SK-N-SH treated with all-trans-retinoic acid at 6 μM for 48 hours (cell line): Measurements from ENCODE around the gene PODXL2.

Experiments
- PPARA ChIP-seq: fragments of 250-450 bp; sonication (Bioruptor Pico); IDR thresholded peaks from 2 replicates; pipeline ENCODE4 v1.5.0; 2020; ENCODE audit warnings: mild to moderate bottlenecking, borderline replicate concordance
- TOX ChIP-seq: fragments of 250-450 bp; sonication (Bioruptor Pico); IDR thresholded peaks from 2 replicates; pipeline ENCODE4 v1.8.0; 2021; ENCODE audit warnings: mild to moderate bottlenecking, moderate library complexity, borderline replicate concordance
- ZFP3 ChIP-seq: fragments of 250-450 bp; sonication (Bioruptor Pico); IDR thresholded peaks from 2 replicates; pipeline ENCODE4 v1.5.0; 2020; ENCODE audit warnings: mild to moderate bottlenecking, moderate library complexity
- ZFP30 ChIP-seq: fragments of 450-650 bp; formaldehyde crosslinking; IDR thresholded peaks from 2 replicates; pipeline ENCODE4 v1.5.0; 2022; ENCODE audit warnings: mild to moderate bottlenecking, moderate library complexity
- TF ChIP-seq, protein P1 (sequence below): fragments of 250-450 bp; sonication (Bioruptor Pico); IDR thresholded peaks from 2 replicates; pipeline ENCODE4 v1.8.0; 2021; ENCODE audit warnings: low read depth, mild to moderate bottlenecking, moderate library complexity, borderline replicate concordance

DNA sequence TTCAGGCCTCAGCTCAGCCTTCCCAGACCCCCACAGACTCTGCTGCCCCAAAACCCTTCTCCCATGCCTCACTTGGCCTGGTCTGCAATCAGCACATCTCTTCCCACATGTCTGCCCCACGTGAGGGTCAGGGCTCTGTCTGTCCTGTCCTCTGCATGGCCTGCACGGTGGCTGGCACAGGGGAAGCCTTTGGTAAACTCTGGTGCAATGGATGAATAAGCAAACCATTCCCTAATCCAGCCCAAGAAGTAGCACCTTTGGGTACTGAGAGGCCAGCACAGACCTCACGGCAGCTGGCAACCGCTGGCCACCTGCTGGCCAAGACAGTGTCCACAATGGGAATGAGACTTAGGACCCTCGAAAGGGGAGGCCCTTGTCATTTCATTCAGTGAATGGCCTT is 71.4 kb downstream of the PODXL2 start:
- TF ChIP-seq PPARA (CRISPR knock-in tag), result no peak
- TF ChIP-seq, protein P1, sequence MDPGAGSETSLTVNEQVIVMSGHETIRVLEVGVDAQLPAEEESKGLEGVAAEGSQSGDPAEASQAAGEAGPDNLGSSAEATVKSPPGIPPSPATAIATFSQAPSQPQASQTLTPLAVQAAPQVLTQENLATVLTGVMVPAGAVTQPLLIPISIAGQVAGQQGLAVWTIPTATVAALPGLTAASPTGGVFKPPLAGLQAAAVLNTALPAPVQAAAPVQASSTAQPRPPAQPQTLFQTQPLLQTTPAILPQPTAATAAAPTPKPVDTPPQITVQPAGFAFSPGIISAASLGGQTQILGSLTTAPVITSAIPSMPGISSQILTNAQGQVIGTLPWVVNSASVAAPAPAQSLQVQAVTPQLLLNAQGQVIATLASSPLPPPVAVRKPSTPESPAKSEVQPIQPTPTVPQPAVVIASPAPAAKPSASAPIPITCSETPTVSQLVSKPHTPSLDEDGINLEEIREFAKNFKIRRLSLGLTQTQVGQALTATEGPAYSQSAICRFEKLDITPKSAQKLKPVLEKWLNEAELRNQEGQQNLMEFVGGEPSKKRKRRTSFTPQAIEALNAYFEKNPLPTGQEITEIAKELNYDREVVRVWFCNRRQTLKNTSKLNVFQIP (CRISPR knock-in tag), result no peak
- no peak for TF ChIP-seq ZFP30 (CRISPR knock-in tag)
- no peak for TF ChIP-seq TOX (CRISPR knock-in tag)
- no peak for TF ChIP-seq ZFP3 (CRISPR knock-in tag)
